Stimulated activated CD4-positive, alpha-beta T cell treated with anti-CD3 and anti-CD28 coated beads, Interleukin-12 subunit alpha, Interleukin-12 subunit beta, amount 100 ng/mL, for 24 hours (primary cell): ENCODE results near the gene CMA1.

Source experiments
- DNase-seq, 2 experiments: peaks; one replicate each; pipeline ENCODE4 v3.0.0-alpha.2; 2020; ENCODE audit warnings: low read depth in 2 of 2

Gene CMA1

GRCh38 chr14:24465805-24466204 is 42.3 kb downstream of the CMA1 start:
- DNase-seq, result no peak

GRCh38 chr14:24465368-24465767 is 42.7 kb downstream of the CMA1 start:
- DNase-seq, result no peak

GRCh38 chr14:24463884-24464785 is 43.9 kb downstream of the CMA1 start:
- no peak for DNase-seq

- no peak for DNase-seq
Observed at GRCh38 chr14:24463017-24463883, 44.8 kb downstream of the CMA1 start.

GRCh38 chr14:24461336-24461735 is 46.7 kb downstream of the CMA1 start:
- DNase-seq, result no peak

GRCh38 chr14:24459331-24459730 is 48.7 kb downstream of the CMA1 start:
- DNase-seq, result no peak

GRCh38 chr14:24458736-24459135 is 49.3 kb downstream of the CMA1 start:
- DNase-seq, result no peak

- no peak for DNase-seq
Observed at GRCh38 chr14:24456980-24457379, 51.1 kb downstream of the CMA1 start.
